HepG2 (cell line): Measurements from ENCODE around the gene ZCCHC7. TPM values are rescaled to one million over a fixed set of nuclear protein-coding genes. Genes with fewer than 3 reads are reported as not detected.

ENCODE experiments used
- ATAC-seq: fragments of 200-7000 bp; cut with Tn5 transposase; 3 replicates; pipeline ENCODE4 v1.9.1; 2020; ENCODE audit warnings: mild to moderate bottlenecking, moderate library complexity
- BruUV-seq: library from RNA; stranded (reverse); fragments of 400-500 nt; replicated peaks from 2 replicates; lab custom pipeline; 2021; lab: Mats Ljungman, UMichigan
- CTCF ChIA-PET: fragments of 300-600 bp; formaldehyde crosslinking; extraction: SDS; loops from one replicate; lab custom pipeline; 2021; ENCODE audit warnings: low total read pairs, inconsistent platforms, low intra/inter-chr PET ratio; lab: Yijun Ruan, JAX
- POLR2A ChIA-PET: fragments of 350-600 bp; sonication (Branson Sonifier 250); formaldehyde crosslinking; loops from one replicate; lab custom pipeline; 2020; ENCODE audit warnings: antibody characterized with exemption, inconsistent platforms; lab: Yijun Ruan, JAX
- DNase-seq: peaks from one replicate; pipeline ENCODE4 v3.0.0-alpha.2; 2015; ENCODE audit warnings: low spot score
- FAIRE-seq: peaks from 3 replicates; lab custom pipeline; 2011; peaks lifted over from hg19 to GRCh38; lab: Jason Lieb, UNC
- H2AFZ ChIP-seq: one replicate; pipeline ENCODE4 v1.6.1; 2011; ENCODE audit warnings: low read length, inconsistent platforms
- H3K27ac ChIP-seq: fragments of 300-600 bp; 3 replicates; pipeline ENCODE4 v1.8.0; 2011; ENCODE audit warnings: mixed run types, mild to moderate bottlenecking, mixed read lengths, low read length, inconsistent platforms; ENCODE audit not compliant: insufficient read depth; ENCODE audit errors: extremely low read length
- H3K27me3 ChIP-seq, 2 experiments: fragments of 200-600 bp in 1 of 2; 2 replicates in 1 of 2; 3 replicates in 1 of 2; pipeline versions ENCODE4 v1.6.0 to v1.8.0; 2011; ENCODE audit warnings: low read length in 2 of 2, mild to moderate bottlenecking in 2 of 2, moderate library complexity in 2 of 2, inconsistent platforms in 1 of 2; ENCODE audit not compliant: insufficient read depth in 2 of 2, control insufficient read depth in 1 of 2
- H3K36me3 ChIP-seq, 2 experiments: fragments of 200-600 bp in 1 of 2; replicated peaks in 1 of 2; 2 replicates in 1 of 2; 3 replicates in 1 of 2; pipeline versions ENCODE4 v1.5.1 to v1.8.0; 2011; ENCODE audit warnings: low read length in 2 of 2, inconsistent platforms in 1 of 2; ENCODE audit not compliant: insufficient read depth in 2 of 2, control insufficient read depth in 1 of 2
- H3K4me1 ChIP-seq: 2 replicates; pipeline ENCODE4 v1.5.1; 2012; ENCODE audit warnings: low read length, inconsistent platforms; ENCODE audit not compliant: insufficient read depth
- H3K4me2 ChIP-seq: 2 replicates; pipeline ENCODE4 v1.6.0; 2011; ENCODE audit warnings: low read depth, low read length, inconsistent platforms
- H3K4me3 ChIP-seq, 3 experiments: fragments of 200-600 bp in 1 of 3; sonication (generic), shearing (Covaris generic) in 1 of 3; replicated peaks in 1 of 3; 2 replicates each; pipeline ENCODE4 v1.5.1; 2011 to 2016; ENCODE audit warnings: low read length in 3 of 3, inconsistent platforms in 2 of 3, low read depth in 2 of 3, mild to moderate bottlenecking in 2 of 3, control low read depth in 1 of 3, mixed read lengths in 1 of 3; ENCODE audit not compliant: insufficient read depth in 1 of 3
- H3K79me2 ChIP-seq: one replicate; pipeline ENCODE4 v1.6.1; 2011; ENCODE audit warnings: low read length, inconsistent platforms; ENCODE audit not compliant: insufficient read depth
- H3K9ac ChIP-seq: 2 replicates; pipeline ENCODE4 v1.6.0; 2011; ENCODE audit warnings: mild to moderate bottlenecking, low read depth, low read length, inconsistent platforms; ENCODE audit not compliant: insufficient read depth
- H3K9me3 ChIP-seq: 2 replicates; pipeline ENCODE4 v1.5.1; 2012; ENCODE audit warnings: mild to moderate bottlenecking, low read length
- H4K20me1 ChIP-seq: 2 replicates; pipeline ENCODE4 v1.6.0; 2011; ENCODE audit warnings: inconsistent platforms, mild to moderate bottlenecking, low read length, moderate library complexity; ENCODE audit not compliant: insufficient read depth
- BCL6 ChIP-seq: IDR thresholded peaks from 2 replicates; pipeline ENCODE4 v1.6.1; 2016; ENCODE audit warnings: missing genetic modification reagents, missing compliant biosample characterization
- GMEB1 ChIP-seq: sonication (generic); formaldehyde crosslinking; IDR thresholded peaks from 2 replicates; pipeline ENCODE4 v1.5.1; 2020; ENCODE audit warnings: missing genetic modification reagents, mild to moderate bottlenecking, borderline replicate concordance
- MAFF ChIP-seq: IDR thresholded peaks from 2 replicates; pipeline ENCODE4 v1.6.1; 2011; ENCODE audit warnings: low read depth, low read length, improper control_type of control experiment
- NR3C1 ChIP-seq: sonication (generic); formaldehyde crosslinking; IDR thresholded peaks from 2 replicates; pipeline ENCODE4 v1.4.0; 2020; ENCODE audit warnings: missing genetic modification reagents
- RFX3 ChIP-seq: IDR thresholded peaks from 2 replicates; pipeline ENCODE4 v1.6.1; 2016; ENCODE audit warnings: missing biosample characterization, missing genetic modification reagents
- USF2 ChIP-seq, 2 experiments: sonication (generic) in 1 of 2; formaldehyde crosslinking in 1 of 2; IDR thresholded peaks; 2 replicates each; pipeline versions ENCODE4 v1.5.1 to v1.6.1; 2011 to 2020; ENCODE audit warnings: borderline replicate concordance in 1 of 2, low read depth in 1 of 2, low read length in 1 of 2, mild to moderate bottlenecking in 1 of 2, missing genetic modification reagents in 1 of 2, moderate library complexity in 1 of 2
- ZNF432 ChIP-seq: sonication (generic); formaldehyde crosslinking; IDR thresholded peaks from 2 replicates; pipeline ENCODE4 v1.5.0; 2020; ENCODE audit warnings: missing genetic modification reagents, mild to moderate bottlenecking, borderline replicate concordance
- ZNF724P ChIP-seq: sonication (generic); formaldehyde crosslinking; IDR thresholded peaks from 2 replicates; pipeline ENCODE4 v1.8.0; 2022; ENCODE audit warnings: missing genetic modification reagents, borderline replicate concordance
- ZNF792 ChIP-seq: IDR thresholded peaks from 2 replicates; pipeline ENCODE4 v1.6.1; 2016
- WGBS: methylation state at CpG from one replicate; pipeline ENCODE4 v1.1.6; 2017; ENCODE audit warnings: low lambda C conversion rate; 5-methylcytosine and 5-hydroxymethylcytosine counted together
- in situ Hi-C: cut with HindIII; loops from 2 replicates; pipeline ENCODE4 v1.10.0; 2017; ENCODE audit warnings: low pct_unique_long_range_greater_than_20kb; ENCODE audit not compliant: extremely low pct_ligation_motif_present
- intact Hi-C: fragments of 100-400 bp; cut with micrococcal nuclease; formaldehyde crosslinking; loops from one replicate; pipeline ENCODE4 v1.10.0; 2022; ENCODE audit not compliant: unreplicated experiment
- polyA plus RNA-seq, 8 experiments: library from polyadenylated mRNA; depleted of rRNA in 3 of 8; stranded (reverse) in 7 of 8; unstranded in 1 of 8; fragments of >200 nt; fragmentation: Illumina TruSeq in 4 of 8; extraction: Trizol in 4 of 8; gene quantifications; 2 replicates each; pipeline versions ENCODE4 v1.2.1 to v1.2.3, GENCODE V29; 2011 to 2016; ENCODE audit warnings: low read depth in 4 of 8, missing spikeins in 1 of 8, mixed read lengths in 1 of 8; ENCODE audit not compliant: insufficient read depth in 1 of 8
- total RNA-seq, 5 experiments: library from RNA; depleted of rRNA; stranded (reverse); fragments of >200 nt; fragmentation: Illumina TruSeq; extraction: Trizol; gene quantifications; 2 replicates each; pipeline ENCODE4 v1.2.3, GENCODE V29; 2016; ENCODE audit warnings: low read depth in 1 of 5
- TF ChIP-seq, protein P1 (sequence below): sonication (generic); formaldehyde crosslinking; IDR thresholded peaks from 2 replicates; pipeline ENCODE4 v1.8.0; 2023; ENCODE audit warnings: mild to moderate bottlenecking, missing genetic modification reagents
- TF ChIP-seq, protein P2 (sequence below): sonication (generic); formaldehyde crosslinking; IDR thresholded peaks from 2 replicates; pipeline ENCODE4 v1.8.1; 2023; ENCODE audit warnings: mild to moderate bottlenecking, moderate library complexity, missing genetic modification reagents

ZCCHC7 gene
- total and polyA plus RNA-seq, 2 of the 13 experiments (the other 11 are each of a cell fraction or from before 2014, with no cell fraction given): 13.6 to 19.3 TPM

GRCh38 chr9:37178742-37179141, 58.4 kb downstream of the ZCCHC7 start:
- in situ Hi-C loops (no loop called here), intact Hi-C loops (no loop called here)
- Histone ChIP-seq H3K36me3 (no peaks in the 10 kb centered on the region; a peak in 1 of 5 replicates), H3K4me2 (no peak overlapping the region), H3K9ac (no peak overlapping the region), H3K27me3 (no peaks in the 10 kb centered on the region), H3K4me3 (no peak overlapping the region), H4K20me1 (no peaks in the 10 kb centered on the region), H3K79me2 (no peaks in the 10 kb centered on the region), H2AFZ (no peak overlapping the region), H3K27ac (no peak overlapping the region), H3K4me1 (no peaks in the 10 kb centered on the region), H3K9me3 (no peaks in the 10 kb centered on the region)
- ChIA-PET CTCF (no interaction called here), POLR2A (no interaction called here)
- no TSS peak for BruUV-seq
- ATAC-seq (no peak), DNase-seq (no peak), FAIRE-seq (no peak)
- 98% methylated on average over 2 of the region's 2 CpGs for WGBS
- TF ChIP-seq MAFF (peak; percentile 37; the same call in 1 of the 2 replicates), USF2 (IDR thresholded peaks at IDR 0.05; ENCODE audit: low read depth, low read length) (no peak), USF2 (CRISPR knock-in tag; IDR thresholded peaks at IDR 0.05; ENCODE audit: borderline replicate concordance) (no peak), ZNF792 (CRISPR knock-in tag) (no peak)

DNA sequence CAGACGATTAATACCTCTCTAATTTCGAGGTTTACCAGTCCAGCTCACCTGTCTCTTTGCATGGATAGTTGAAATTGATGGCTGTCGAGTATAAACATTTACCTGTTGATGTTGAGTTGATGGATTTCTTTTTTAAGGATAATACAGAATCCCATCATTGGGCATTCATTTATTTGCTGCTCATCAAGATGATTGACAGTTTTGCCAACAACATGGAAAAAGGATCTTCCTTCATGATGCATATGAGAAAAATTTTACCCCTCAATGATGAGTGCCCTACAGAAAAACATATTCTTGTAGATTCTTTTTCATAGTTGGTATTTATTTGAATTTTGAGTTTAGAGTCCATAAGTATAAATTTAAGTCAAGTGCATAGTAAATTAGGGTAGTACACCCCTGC, 59.2 kb downstream of the ZCCHC7 start:
- Histone ChIP-seq H3K27ac (no peak overlapping the region), H3K4me3 (no peak overlapping the region), H3K4me2 (no peak overlapping the region), H3K9ac (no peak overlapping the region), H3K79me2 (no peaks in the 10 kb centered on the region), H3K4me1 (no peaks in the 10 kb centered on the region), H3K9me3 (no peaks in the 10 kb centered on the region), H3K27me3 (no peaks in the 10 kb centered on the region), H4K20me1 (no peaks in the 10 kb centered on the region), H3K36me3 (no peaks in the 10 kb centered on the region), H2AFZ (no peak overlapping the region)
- in situ Hi-C loops: no loop called here
- TF ChIP-seq ZNF724P (CRISPR knock-in tag): no peak
- no peak for TF ChIP-seq BCL6 (CRISPR knock-in tag)
- TF ChIP-seq, protein P1, sequence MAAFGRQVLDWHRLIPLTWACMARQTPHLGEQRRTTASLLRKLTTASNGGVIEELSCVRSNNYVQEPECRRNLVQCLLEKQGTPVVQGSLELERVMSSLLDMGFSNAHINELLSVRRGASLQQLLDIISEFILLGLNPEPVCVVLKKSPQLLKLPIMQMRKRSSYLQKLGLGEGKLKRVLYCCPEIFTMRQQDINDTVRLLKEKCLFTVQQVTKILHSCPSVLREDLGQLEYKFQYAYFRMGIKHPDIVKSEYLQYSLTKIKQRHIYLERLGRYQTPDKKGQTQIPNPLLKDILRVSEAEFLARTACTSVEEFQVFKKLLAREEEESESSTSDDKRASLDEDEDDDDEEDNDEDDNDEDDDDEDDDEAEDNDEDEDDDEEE (CRISPR knock-in tag): no peak
- no peak for TF ChIP-seq NR3C1 (CRISPR knock-in tag)
- TF ChIP-seq RFX3: no peak
- no peak for TF ChIP-seq GMEB1 (CRISPR knock-in tag)
- TF ChIP-seq ZNF432 (CRISPR knock-in tag): no peak
- TF ChIP-seq, protein P2, sequence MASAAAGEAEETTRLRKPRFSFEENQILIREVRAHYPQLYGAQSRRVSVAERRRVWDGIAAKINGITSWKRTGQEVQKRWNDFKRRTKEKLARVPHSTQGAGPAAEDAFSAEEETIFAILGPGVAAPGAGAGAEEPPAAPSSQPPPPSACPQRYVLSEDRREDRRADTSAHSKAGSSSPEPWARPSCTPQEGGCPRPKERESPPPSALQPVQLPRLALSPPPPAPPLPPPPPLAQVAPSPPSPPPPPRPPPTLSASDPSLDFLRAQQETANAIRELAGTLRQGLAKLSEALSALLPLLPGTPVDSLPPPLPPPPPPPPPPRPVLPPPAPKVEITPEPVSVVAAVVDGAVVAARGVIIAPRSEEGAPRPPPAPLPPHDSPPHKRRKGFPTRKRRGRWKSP: no peak
- ChIA-PET CTCF (no interaction called here), POLR2A (no interaction called here)
- ATAC-seq: no peak
- 95% methylated on average over 3 of the region's 3 CpGs for WGBS
- no peak for FAIRE-seq
- intact Hi-C loops: no loop called here
- DNase-seq: no peak
- no TSS peak for BruUV-seq
